IgD-negative memory B cell (primary cell): ENCODE results near the gene GJA1. TPM values are rescaled to one million over a fixed set of nuclear protein-coding genes. Genes with fewer than 3 reads are reported as not detected.
"Not testable (repeated sequence)": the region's sequence is repeated elsewhere in the genome, so short reads cannot be mapped to it uniquely, and the experiment has no call there.

Experiments used
- H3K27ac Mint-ChIP-seq, 3 donors: one replicate each; pipeline ENCODE4 v1.8.0; 2020 to 2022; ENCODE audit warnings: mild to moderate bottlenecking in 3 of 3, mixed read lengths in 3 of 3, moderate library complexity in 1 of 3
- H3K27me3 Mint-ChIP-seq: one replicate; pipeline ENCODE4 v1.8.0; 2021; ENCODE audit warnings: mixed read lengths
- H3K36me3 Mint-ChIP-seq: one replicate; pipeline ENCODE4 v1.8.0; 2020; ENCODE audit warnings: mild to moderate bottlenecking, mixed read lengths
- H3K4me1 Mint-ChIP-seq, 3 donors: one replicate each; pipeline ENCODE4 v1.8.0; 2020 to 2022; ENCODE audit warnings: mixed read lengths in 3 of 3, mild to moderate bottlenecking in 1 of 3
- H3K4me3 Mint-ChIP-seq, 4 donors: one replicate each; pipeline ENCODE4 v1.8.0; 2020 to 2022; ENCODE audit warnings: mild to moderate bottlenecking in 4 of 4, mixed read lengths in 4 of 4, moderate library complexity in 3 of 4
- H3K9me3 Mint-ChIP-seq, 3 donors: one replicate each; pipeline ENCODE4 v1.8.0; 2020 to 2021; ENCODE audit warnings: mixed read lengths in 3 of 3, mild to moderate bottlenecking in 1 of 3
- polyA plus RNA-seq: library from polyadenylated mRNA; unstranded; fragments of 300-500 nt; fragmentation: Illumina TruSeq; gene quantifications from one replicate; pipeline ENCODE4 v1.2.3, GENCODE V29; 2021

GJA1 gene
- polyA plus RNA-seq, 1 donor from 2014 or later: not detected

DNA sequence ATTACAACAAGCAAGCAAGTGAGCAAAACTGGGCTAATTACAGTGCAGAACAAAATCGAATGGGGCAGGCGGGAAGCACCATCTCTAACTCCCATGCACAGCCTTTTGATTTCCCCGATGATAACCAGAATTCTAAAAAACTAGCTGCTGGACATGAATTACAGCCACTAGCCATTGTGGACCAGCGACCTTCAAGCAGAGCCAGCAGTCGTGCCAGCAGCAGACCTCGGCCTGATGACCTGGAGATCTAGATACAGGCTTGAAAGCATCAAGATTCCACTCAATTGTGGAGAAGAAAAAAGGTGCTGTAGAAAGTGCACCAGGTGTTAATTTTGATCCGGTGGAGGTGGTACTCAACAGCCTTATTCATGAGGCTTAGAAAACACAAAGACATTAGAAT lies 12.3 kb downstream of the GJA1 start:
- H3K36me3 Mint-ChIP-seq, H3K27me3 Mint-ChIP-seq, H3K4me3 Mint-ChIP-seq, H3K4me1 Mint-ChIP-seq, H3K9me3 Mint-ChIP-seq, H3K27ac Mint-ChIP-seq: not testable (repeated sequence)

DNA sequence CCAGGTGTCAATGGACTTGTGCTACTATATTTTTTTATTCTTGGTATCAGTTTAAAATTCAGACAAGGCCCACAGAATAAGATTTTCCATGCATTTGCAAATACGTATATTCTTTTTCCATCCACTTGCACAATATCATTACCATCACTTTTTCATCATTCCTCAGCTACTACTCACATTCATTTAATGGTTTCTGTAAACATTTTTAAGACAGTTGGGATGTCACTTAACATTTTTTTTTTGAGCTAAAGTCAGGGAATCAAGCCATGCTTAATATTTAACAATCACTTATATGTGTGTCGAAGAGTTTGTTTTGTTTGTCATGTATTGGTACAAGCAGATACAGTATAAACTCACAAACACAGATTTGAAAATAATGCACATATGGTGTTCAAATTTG lies 13.1 kb downstream of the GJA1 start:
- H3K27ac Mint-ChIP-seq, H3K36me3 Mint-ChIP-seq, H3K4me3 Mint-ChIP-seq: not testable (repeated sequence)

DNA sequence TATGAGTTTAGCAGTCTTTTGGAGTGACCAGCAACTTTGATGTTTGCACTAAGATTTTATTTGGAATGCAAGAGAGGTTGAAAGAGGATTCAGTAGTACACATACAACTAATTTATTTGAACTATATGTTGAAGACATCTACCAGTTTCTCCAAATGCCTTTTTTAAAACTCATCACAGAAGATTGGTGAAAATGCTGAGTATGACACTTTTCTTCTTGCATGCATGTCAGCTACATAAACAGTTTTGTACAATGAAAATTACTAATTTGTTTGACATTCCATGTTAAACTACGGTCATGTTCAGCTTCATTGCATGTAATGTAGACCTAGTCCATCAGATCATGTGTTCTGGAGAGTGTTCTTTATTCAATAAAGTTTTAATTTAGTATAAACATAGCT lies 13.9 kb downstream of the GJA1 start:
- Mint-ChIP-seq H3K9me3 (no peaks in the 10 kb centered on the region), H3K27ac (no peak overlapping the region), H3K4me3 (no peak overlapping the region)

More for the DNA sequence above, 13.1 kb downstream of the GJA1 start:
- H3K27me3 Mint-ChIP-seq, H3K9me3 Mint-ChIP-seq, H3K4me1 Mint-ChIP-seq: not testable (repeated sequence)

GRCh38 chr6:121450242-121450641 lies 14.8 kb downstream of the GJA1 start:
- Mint-ChIP-seq H3K27me3 (no peaks in the 10 kb centered on the region), H3K9me3 (no peaks in the 10 kb centered on the region), H3K27ac (no peak overlapping the region), H3K4me3 (no peak overlapping the region), H3K4me1 (no peaks in the 10 kb centered on the region), H3K36me3 (no peaks in the 10 kb centered on the region)

More for the DNA sequence above, 13.9 kb downstream of the GJA1 start:
- Mint-ChIP-seq H3K4me1 (no peaks in the 10 kb centered on the region), H3K27me3 (no peaks in the 10 kb centered on the region), H3K36me3 (no peaks in the 10 kb centered on the region)

DNA sequence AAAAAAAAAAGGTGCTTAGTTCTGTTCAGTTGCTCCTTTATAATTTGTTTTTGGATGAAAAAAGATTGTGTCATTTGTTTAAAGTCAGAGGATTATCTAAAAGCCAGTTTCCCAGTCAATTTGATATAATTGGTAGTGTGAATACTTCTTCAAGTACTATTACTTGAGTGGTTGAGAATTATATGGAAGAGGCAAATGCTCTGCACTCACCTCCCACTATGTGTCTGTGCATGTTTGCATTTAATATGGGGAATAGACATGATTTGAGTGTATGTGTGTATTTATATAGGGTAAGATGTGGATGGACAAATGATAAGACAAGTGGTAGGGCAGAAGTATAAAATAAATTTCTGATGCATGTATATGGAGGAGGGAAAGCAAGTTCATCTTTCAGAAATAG lies 15.8 kb downstream of the GJA1 start:
- H3K36me3 Mint-ChIP-seq: no peaks in the 10 kb centered on the region
- no peaks in the 10 kb centered on the region for H3K27me3 Mint-ChIP-seq
- H3K4me1 Mint-ChIP-seq: no peaks in the 10 kb centered on the region
- no peaks in the 10 kb centered on the region for H3K9me3 Mint-ChIP-seq
- no peak overlapping the region for H3K4me3 Mint-ChIP-seq
- H3K27ac Mint-ChIP-seq: no peak overlapping the region

GRCh38 chr6:121453191-121453590 lies 17.7 kb downstream of the GJA1 start:
- Mint-ChIP-seq H3K4me1 (no peaks in the 10 kb centered on the region), H3K9me3 (no peaks in the 10 kb centered on the region), H3K27ac (no peak overlapping the region), H3K4me3 (no peak overlapping the region), H3K27me3 (no peaks in the 10 kb centered on the region), H3K36me3 (no peaks in the 10 kb centered on the region)

- Mint-ChIP-seq H3K36me3 (no peaks in the 10 kb centered on the region), H3K9me3 (no peaks in the 10 kb centered on the region), H3K27me3 (no peaks in the 10 kb centered on the region), H3K27ac (no peak overlapping the region), H3K4me3 (no peak overlapping the region), H3K4me1 (no peaks in the 10 kb centered on the region)
Observed at GRCh38 chr6:121460170-121460569, 24.7 kb downstream of the GJA1 start.

GRCh38 chr6:121463087-121463486 lies 27.6 kb downstream of the GJA1 start:
- Mint-ChIP-seq H3K27ac (no peak overlapping the region), H3K27me3 (no peaks in the 10 kb centered on the region), H3K9me3 (no peaks in the 10 kb centered on the region)

GRCh38 chr6:121465101-121465500 lies 29.7 kb downstream of the GJA1 start:
- Mint-ChIP-seq H3K36me3 (no peaks in the 10 kb centered on the region), H3K9me3 (no peaks in the 10 kb centered on the region), H3K27me3 (no peaks in the 10 kb centered on the region), H3K4me3 (no peak overlapping the region), H3K27ac (peak overlapping the region in 1 of 3 donors; percentile 66), H3K4me1 (peaks cover 0 to 2% (median 0%) of the 10 kb centered on the region in 3 donors)

More at GRCh38 chr6:121463087-121463486, 27.6 kb downstream of the GJA1 start:
- no peak overlapping the region for H3K4me3 Mint-ChIP-seq
- H3K36me3 Mint-ChIP-seq: no peaks in the 10 kb centered on the region
- peaks cover 0 to 2% (median 0%) of the 10 kb centered on the region in 3 donors for H3K4me1 Mint-ChIP-seq

GRCh38 chr6:121479486-121480098 lies 44.1 kb downstream of the GJA1 start:
- H3K4me1 Mint-ChIP-seq: no peaks in the 10 kb centered on the region
- no peak overlapping the region for H3K4me3 Mint-ChIP-seq
- H3K36me3 Mint-ChIP-seq: no peaks in the 10 kb centered on the region
- H3K9me3 Mint-ChIP-seq: peaks cover 0 to 2% (median 0%) of the 10 kb centered on the region in 3 donors
- no peaks in the 10 kb centered on the region for H3K27me3 Mint-ChIP-seq
- no peak overlapping the region for H3K27ac Mint-ChIP-seq

DNA sequence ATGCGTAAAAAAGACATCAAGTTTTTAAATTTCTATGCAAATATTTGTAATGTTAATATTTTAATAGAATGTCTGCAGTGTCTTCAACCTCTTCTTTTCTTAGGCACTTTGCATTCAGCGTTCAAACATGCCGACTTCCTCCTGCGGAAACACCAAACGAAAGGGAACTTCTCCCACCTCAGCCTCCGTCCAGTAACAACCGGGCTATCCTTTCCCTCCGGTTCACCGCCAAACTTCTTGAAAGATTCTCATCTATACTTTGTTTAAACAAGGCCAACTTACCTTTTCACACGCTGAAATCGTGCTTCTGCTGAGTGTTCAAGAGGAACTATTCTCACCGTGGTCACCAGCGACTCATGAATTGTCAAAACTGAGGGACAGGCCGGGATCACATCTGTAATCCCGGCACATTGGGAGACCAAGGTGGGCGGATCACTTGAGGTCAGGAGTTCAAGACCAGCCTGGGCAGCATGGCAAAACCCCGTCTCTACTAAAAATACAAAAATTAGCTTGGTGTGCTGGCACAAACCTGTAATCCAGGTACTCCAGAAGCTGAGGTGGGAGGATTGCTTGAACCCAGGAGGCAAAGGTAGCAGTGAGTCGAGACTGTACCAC lies 44.8 kb downstream of the GJA1 start:
- H3K27me3 Mint-ChIP-seq: no peaks in the 10 kb centered on the region
- H3K4me3 Mint-ChIP-seq: no peak overlapping the region
- H3K9me3 Mint-ChIP-seq: peaks cover 0 to 2% (median 0%) of the 10 kb centered on the region in 3 donors
- no peak overlapping the region for H3K27ac Mint-ChIP-seq
- H3K36me3 Mint-ChIP-seq: no peaks in the 10 kb centered on the region
- H3K4me1 Mint-ChIP-seq: no peaks in the 10 kb centered on the region

- Mint-ChIP-seq H3K4me1 (no peaks in the 10 kb centered on the region), H3K4me3 (no peak overlapping the region), H3K9me3 (peaks cover 0 to 2% (median 0%) of the 10 kb centered on the region in 3 donors), H3K27ac (no peak overlapping the region), H3K36me3 (no peaks in the 10 kb centered on the region), H3K27me3 (no peaks in the 10 kb centered on the region)
Observed at GRCh38 chr6:121482004-121482693, 46.7 kb downstream of the GJA1 start.

GRCh38 chr6:121482751-121483150 lies 47.3 kb downstream of the GJA1 start:
- Mint-ChIP-seq H3K36me3 (no peaks in the 10 kb centered on the region), H3K4me1 (no peaks in the 10 kb centered on the region), H3K27me3 (no peaks in the 10 kb centered on the region), H3K9me3 (peaks cover 0 to 2% (median 0%) of the 10 kb centered on the region in 3 donors), H3K27ac (no peak overlapping the region), H3K4me3 (no peak overlapping the region)

DNA sequence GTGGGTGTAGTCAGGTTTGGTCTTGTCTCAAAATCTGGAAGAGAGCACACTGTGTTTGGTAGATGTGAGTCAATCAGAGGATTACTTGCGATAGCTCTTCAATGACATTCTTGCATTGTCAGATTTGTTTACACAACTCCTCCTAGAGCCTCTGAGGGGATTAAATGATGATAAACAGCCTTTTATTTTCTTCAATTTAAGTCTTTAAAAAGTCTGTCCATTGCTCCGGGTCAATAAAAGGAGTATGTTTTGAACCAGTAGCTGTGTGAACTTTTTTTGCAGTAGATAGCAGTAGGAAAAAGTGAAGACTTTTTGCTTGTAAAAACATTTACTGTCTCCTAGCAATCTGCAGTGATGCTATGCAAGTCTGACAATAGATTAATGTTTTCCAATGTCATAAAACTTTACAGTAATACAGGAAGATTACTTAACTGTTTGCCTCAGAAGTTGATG lies 49.9 kb downstream of the GJA1 start:
- H3K4me1 Mint-ChIP-seq: no peaks in the 10 kb centered on the region
- peaks cover 0 to 2% (median 0%) of the 10 kb centered on the region in 3 donors for H3K9me3 Mint-ChIP-seq
- no peaks in the 10 kb centered on the region for H3K27me3 Mint-ChIP-seq
- H3K4me3 Mint-ChIP-seq: no peak overlapping the region
- no peak overlapping the region for H3K27ac Mint-ChIP-seq
- no peaks in the 10 kb centered on the region for H3K36me3 Mint-ChIP-seq

DNA sequence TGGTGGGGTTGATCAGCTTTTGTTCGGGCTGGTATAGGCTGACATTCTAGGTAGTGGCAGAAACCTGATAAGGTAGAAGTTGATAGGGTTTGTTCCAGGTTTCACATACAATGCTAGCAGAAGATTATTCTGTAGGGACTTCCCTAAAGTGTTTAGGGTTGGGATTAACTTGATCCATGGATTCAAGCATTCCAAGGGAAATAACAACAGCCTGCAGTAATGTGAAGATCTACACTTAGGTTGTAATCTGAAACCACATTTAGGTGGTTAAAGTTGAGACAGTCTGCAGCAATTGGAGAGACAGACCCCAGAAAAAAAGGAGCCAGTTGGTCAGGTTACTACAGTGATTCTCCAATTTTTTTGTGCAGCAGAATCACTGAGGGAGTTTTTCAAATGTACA lies 56.1 kb downstream of the GJA1 start:
- Mint-ChIP-seq H3K27ac (no peak overlapping the region), H3K36me3 (no peaks in the 10 kb centered on the region), H3K27me3 (no peaks in the 10 kb centered on the region), H3K4me1 (peaks cover 0 to 1% (median 0%) of the 10 kb centered on the region in 3 donors), H3K9me3 (peaks cover 0 to 2% (median 0%) of the 10 kb centered on the region in 3 donors), H3K4me3 (no peak overlapping the region)
